ENCODE data around the gene TCN1. TPM values are rescaled to one million over a fixed set of nuclear protein-coding genes. Genes with fewer than 3 reads are reported as not detected.

Gene TCN1
- polyA plus RNA-seq, 3 donors = not detected

DNA sequence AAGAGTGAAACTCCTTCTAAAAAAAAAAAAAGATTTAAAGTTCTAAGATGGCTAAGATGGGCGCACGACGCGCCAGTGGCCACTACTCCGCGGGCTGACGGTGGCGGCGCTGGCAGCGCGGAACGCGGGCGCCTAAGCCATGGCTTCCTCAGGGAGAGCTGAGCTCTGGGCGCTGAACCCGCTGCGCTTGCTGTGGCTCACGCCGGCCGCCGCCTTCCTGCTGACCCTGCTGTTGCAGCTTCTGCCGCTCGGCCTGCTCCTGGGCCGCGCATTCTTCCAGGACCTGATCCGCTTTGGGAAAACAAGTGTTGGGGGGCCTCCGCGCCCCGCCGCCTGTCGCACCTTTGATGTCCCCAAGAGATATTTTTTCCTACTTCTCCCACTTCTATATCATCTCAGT lies 31.8 kb upstream of the TCN1 start:
- no peak overlapping the region for H3K27ac Mint-ChIP-seq
- H3K79me2 ChIP-seq (ENCODE audit: insufficient read depth, low read length) = no peaks in the 10 kb centered on the region
- H3K4me1 ChIP-seq (ENCODE audit: control insufficient read depth in 1 of 2, insufficient read depth in 2 of 2, low read length in 2 of 2) = no peaks in the 10 kb centered on the region
- TF ChIP-seq, protein P1, sequence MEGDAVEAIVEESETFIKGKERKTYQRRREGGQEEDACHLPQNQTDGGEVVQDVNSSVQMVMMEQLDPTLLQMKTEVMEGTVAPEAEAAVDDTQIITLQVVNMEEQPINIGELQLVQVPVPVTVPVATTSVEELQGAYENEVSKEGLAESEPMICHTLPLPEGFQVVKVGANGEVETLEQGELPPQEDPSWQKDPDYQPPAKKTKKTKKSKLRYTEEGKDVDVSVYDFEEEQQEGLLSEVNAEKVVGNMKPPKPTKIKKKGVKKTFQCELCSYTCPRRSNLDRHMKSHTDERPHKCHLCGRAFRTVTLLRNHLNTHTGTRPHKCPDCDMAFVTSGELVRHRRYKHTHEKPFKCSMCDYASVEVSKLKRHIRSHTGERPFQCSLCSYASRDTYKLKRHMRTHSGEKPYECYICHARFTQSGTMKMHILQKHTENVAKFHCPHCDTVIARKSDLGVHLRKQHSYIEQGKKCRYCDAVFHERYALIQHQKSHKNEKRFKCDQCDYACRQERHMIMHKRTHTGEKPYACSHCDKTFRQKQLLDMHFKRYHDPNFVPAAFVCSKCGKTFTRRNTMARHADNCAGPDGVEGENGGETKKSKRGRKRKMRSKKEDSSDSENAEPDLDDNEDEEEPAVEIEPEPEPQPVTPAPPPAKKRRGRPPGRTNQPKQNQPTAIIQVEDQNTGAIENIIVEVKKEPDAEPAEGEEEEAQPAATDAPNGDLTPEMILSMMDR (IDR thresholded peaks at IDR 0.05) = no peak
- no peak overlapping the region for H3K4me3 ChIP-seq (replicated peaks in 1 of 3; ENCODE audit: low read depth in 2 of 3, low read length in 3 of 3)
- H3K27ac ChIP-seq (ENCODE audit: low read depth in 1 of 2, low read length in 2 of 2) = no peak overlapping the region
- H4K20me1 ChIP-seq (ENCODE audit: insufficient read depth, low read length) = no peaks in the 10 kb centered on the region
- H3K4me2 ChIP-seq (replicated peaks; ENCODE audit: extremely low read depth, low read length, poor library complexity, severe bottlenecking) = no peak overlapping the region
- H3K4me1 Mint-ChIP-seq = peaks cover 4% of the 10 kb centered on the region
- no peaks in the 10 kb centered on the region for H3K36me3 ChIP-seq (replicated peaks in 1 of 2; ENCODE audit: control insufficient read depth in 1 of 2, insufficient read depth in 2 of 2, low read length in 2 of 2)
- no peak overlapping the region for H2AFZ ChIP-seq (ENCODE audit: insufficient read depth, low read depth, low read length, poor library complexity, severe bottlenecking)
- peaks cover 0 to 3% of the 10 kb centered on the region in 2 donors for H3K36me3 Mint-ChIP-seq
- no peak overlapping the region for H3K4me3 Mint-ChIP-seq
- 97% methylated on average over 29 of the region's 31 CpGs for WGBS (ENCODE audit: insufficient coverage)
- H3K27me3 ChIP-seq (ENCODE audit: control insufficient read depth in 2 of 2, insufficient read depth in 2 of 2, low read length in 2 of 2) = no peaks in the 10 kb centered on the region
- H3K9ac ChIP-seq (ENCODE audit: insufficient read depth, low read length, poor library complexity, severe bottlenecking) = no peak overlapping the region
- H3K27me3 Mint-ChIP-seq (ENCODE audit: low read depth in 3 of 3) = peaks cover 1 to 2% (median 1%) of the 10 kb centered on the region in 3 donors
- DNase-seq = no peak
- intact Hi-C loops (cut with micrococcal nuclease) = no loop called here
- peaks cover 4 to 24% (median 13%) of the 10 kb centered on the region in 7 donors for H3K9me3 Mint-ChIP-seq
- H3K9me3 ChIP-seq (replicated peaks in 1 of 2; ENCODE audit: control insufficient read depth in 1 of 2, insufficient read depth in 1 of 2, low read length in 2 of 2) = peaks cover 7 to 20% of the 10 kb centered on the region in 2 donors

DNA sequence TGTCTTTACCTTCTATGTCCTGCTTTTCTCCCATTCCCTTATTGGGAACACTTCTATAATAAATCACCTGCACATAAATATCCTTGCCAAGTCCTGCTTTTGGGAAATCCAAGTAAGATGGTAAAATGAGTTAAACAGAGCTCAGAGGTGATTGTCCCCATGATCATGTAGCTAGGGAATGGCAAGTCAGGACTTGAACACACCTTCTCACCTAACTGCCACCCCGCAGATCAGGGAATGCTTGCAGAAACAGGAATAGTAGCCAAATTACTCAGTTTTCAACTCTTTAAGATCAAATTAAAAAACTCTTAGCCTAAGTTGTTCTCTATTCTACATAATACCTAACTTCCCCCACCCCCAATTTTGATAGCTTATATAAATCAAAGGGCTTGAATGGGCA lies 28.3 kb upstream of the TCN1 start:
- H4K20me1 ChIP-seq (ENCODE audit: insufficient read depth, low read length) = no peaks in the 10 kb centered on the region
- H3K9ac ChIP-seq (ENCODE audit: insufficient read depth, low read length, poor library complexity, severe bottlenecking) = no peak overlapping the region
- intact Hi-C loops (cut with micrococcal nuclease) = no loop called here
- Mint-ChIP-seq H3K36me3 (peaks cover 0 to 6% of the 10 kb centered on the region in 2 donors), H3K27me3 (ENCODE audit: low read depth in 3 of 3) (peaks cover under 1 to 1% (median under 1%) of the 10 kb centered on the region in 3 donors), H3K4me3 (no peak overlapping the region), H3K27ac (no peak overlapping the region), H3K4me1 (no peaks in the 10 kb centered on the region), H3K9me3 (peaks cover 11 to 33% (median 22%) of the 10 kb centered on the region in 7 donors)
- H3K9me3 ChIP-seq (replicated peaks in 1 of 2; ENCODE audit: control insufficient read depth in 1 of 2, insufficient read depth in 1 of 2, low read length in 2 of 2) = peaks cover 7 to 17% of the 10 kb centered on the region in 2 donors
- no peaks in the 10 kb centered on the region for H3K36me3 ChIP-seq (replicated peaks in 1 of 2; ENCODE audit: control insufficient read depth in 1 of 2, insufficient read depth in 2 of 2, low read length in 2 of 2)
- no peaks in the 10 kb centered on the region for H3K4me1 ChIP-seq (ENCODE audit: control insufficient read depth in 1 of 2, insufficient read depth in 2 of 2, low read length in 2 of 2)
- TF ChIP-seq, protein P1 (IDR thresholded peaks at IDR 0.05) = no peak
- no peaks in the 10 kb centered on the region for H3K79me2 ChIP-seq (ENCODE audit: insufficient read depth, low read length)
- no CpG with 5 or more reads among the region's 1 CpG for WGBS (ENCODE audit: insufficient coverage)
- no peaks in the 10 kb centered on the region for H3K27me3 ChIP-seq (ENCODE audit: control insufficient read depth in 2 of 2, insufficient read depth in 2 of 2, low read length in 2 of 2)
- no peak for DNase-seq
- H3K4me2 ChIP-seq (replicated peaks; ENCODE audit: extremely low read depth, low read length, poor library complexity, severe bottlenecking) = no peak overlapping the region
- H2AFZ ChIP-seq (ENCODE audit: insufficient read depth, low read depth, low read length, poor library complexity, severe bottlenecking) = no peak overlapping the region
- no peak overlapping the region for H3K27ac ChIP-seq (ENCODE audit: low read depth in 1 of 2, low read length in 2 of 2)
- H3K4me3 ChIP-seq (replicated peaks in 1 of 3; ENCODE audit: low read depth in 2 of 3, low read length in 3 of 3) = no peak overlapping the region

Data from CD14-positive monocyte (primary cell).